Choroid plexus epithelial cell (primary cell): Measurements from ENCODE around the gene RNU6-9.
"Not testable (repeated sequence)": the region's sequence is repeated elsewhere in the genome, so short reads cannot be mapped to it uniquely, and the experiment has no call there.

Experiments used
- DNase-seq: peaks from one replicate; pipeline ENCODE4 v3.0.0-alpha.2; 2010; ENCODE audit warnings: low read depth
- H3K4me3 ChIP-seq: 2 replicates; pipeline ENCODE4 v1.5.1; 2011; ENCODE audit warnings: low read depth, mild to moderate bottlenecking, control low read depth, low read length, moderate library complexity
- TF ChIP-seq, protein P1 (sequence below): conservative IDR thresholded peaks from 2 replicates; pipeline ENCODE4 v1.5.1; 2011; ENCODE audit warnings: low read depth, mild to moderate bottlenecking, control low read depth, inconsistent platforms, low read length, moderate library complexity

The RNU6-9 gene

DNA sequence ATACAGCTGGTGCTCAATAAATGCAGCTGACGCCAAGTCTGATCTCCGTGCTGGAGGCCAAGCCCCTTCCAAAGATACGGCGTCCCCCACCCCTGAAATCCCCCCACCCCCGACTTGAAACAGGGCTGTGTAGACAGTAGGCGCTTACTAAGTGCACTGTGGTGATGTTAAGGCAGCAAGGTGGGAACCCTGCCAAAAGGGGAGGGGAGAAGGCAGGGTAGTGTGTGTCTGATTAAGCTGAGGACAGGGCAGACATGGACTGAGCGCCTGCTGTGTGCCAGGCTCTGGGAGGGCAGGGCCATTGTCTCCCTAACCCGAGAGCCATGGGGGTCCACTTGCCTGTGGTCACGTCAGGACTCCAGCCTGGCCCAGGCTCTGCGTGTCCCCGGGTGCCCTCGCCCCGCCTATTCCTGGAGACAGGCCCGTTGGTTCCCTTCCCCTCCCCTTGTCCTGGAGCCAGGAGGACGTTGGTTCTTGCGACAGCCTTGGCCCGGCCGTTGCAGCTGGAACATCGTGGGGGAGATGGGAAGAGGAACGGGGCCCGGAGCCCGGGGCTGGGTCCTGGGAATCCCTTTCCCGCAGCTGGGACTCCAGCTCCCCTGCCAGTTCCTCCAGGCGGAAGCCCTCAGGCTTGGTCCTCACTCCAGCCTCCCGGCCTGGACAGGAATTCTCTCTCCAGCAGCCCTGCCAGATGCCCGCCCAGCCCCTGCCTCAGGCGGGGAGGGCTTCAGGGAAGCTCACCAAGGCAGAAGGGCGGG, 42.9 kb upstream of the RNU6-9 start:
- H3K4me3 ChIP-seq: peak overlapping the region; percentile 8
- DNase-seq: peak; percentile 90
- TF ChIP-seq, protein P1, sequence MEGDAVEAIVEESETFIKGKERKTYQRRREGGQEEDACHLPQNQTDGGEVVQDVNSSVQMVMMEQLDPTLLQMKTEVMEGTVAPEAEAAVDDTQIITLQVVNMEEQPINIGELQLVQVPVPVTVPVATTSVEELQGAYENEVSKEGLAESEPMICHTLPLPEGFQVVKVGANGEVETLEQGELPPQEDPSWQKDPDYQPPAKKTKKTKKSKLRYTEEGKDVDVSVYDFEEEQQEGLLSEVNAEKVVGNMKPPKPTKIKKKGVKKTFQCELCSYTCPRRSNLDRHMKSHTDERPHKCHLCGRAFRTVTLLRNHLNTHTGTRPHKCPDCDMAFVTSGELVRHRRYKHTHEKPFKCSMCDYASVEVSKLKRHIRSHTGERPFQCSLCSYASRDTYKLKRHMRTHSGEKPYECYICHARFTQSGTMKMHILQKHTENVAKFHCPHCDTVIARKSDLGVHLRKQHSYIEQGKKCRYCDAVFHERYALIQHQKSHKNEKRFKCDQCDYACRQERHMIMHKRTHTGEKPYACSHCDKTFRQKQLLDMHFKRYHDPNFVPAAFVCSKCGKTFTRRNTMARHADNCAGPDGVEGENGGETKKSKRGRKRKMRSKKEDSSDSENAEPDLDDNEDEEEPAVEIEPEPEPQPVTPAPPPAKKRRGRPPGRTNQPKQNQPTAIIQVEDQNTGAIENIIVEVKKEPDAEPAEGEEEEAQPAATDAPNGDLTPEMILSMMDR: no peak

DNA sequence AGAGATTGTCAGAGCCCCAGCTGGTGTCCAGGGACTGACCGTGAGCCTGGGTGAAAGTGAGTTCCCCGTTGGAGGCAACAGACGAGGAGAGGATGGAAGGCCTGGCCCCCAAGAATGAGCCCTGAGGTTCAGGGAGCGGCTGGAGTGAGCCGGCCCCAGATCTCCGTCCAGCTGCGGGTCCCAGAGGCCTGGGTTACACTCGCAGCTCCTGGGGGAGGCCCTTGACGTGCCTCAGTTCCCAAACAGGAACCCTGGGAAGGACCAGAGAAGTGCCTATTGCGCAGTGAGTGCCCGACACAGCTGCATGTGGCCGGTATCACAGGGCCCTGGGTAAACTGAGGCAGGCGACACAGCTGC, 42.3 kb upstream of the RNU6-9 start:
- TF ChIP-seq, protein P1: no peak
- no peak overlapping the region for H3K4me3 ChIP-seq
- no peak for DNase-seq

DNA sequence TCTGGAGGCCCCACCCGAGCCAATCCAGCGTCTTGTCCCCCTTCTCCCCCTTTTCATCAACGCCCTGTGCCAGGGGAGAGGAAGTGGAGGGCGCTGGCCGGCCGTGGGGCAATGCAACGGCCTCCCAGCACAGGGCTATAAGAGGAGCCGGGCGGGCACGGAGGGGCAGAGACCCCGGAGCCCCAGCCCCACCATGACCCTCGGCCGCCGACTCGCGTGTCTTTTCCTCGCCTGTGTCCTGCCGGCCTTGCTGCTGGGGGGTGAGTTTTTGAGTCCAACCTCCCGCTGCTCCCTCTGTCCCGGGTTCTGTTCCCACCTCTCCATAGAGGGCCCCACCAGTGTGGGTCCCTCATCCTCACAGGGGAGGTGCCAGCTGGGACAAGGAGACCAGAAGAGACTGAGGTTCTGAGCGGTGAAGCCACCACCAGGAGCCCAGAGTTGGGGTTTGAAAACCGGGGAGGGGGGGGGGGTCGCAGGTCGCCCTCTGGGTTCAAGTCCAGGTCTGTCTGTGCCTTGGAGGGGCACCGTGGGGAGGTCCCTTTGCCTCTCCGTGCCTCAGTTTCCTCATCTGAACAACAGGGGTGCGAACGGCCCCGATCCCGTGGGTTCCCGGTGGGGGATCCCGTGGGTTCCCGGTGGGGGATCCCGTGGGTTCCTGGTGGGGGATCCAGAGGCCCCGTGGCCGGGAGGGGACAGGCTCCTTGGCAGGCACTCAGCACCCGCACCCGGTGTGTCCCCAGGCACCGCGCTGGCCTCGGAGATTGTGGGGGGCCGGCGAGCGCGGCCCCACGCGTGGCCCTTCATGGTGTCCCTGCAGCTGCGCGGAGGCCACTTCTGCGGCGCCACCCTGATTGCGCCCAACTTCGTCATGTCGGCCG, 40.9 kb upstream of the RNU6-9 start, which contains the start of gene ELANE:
TSS of gene ELANE (plus strand) at position 168 of the 878 bp plus-strand sequence. CDS start at position 194, 26 bp downstream.
- DNase-seq: no peak
- TF ChIP-seq, protein P1: no peak
- H3K4me3 ChIP-seq: no peak within 1 kb of the TSS

DNA sequence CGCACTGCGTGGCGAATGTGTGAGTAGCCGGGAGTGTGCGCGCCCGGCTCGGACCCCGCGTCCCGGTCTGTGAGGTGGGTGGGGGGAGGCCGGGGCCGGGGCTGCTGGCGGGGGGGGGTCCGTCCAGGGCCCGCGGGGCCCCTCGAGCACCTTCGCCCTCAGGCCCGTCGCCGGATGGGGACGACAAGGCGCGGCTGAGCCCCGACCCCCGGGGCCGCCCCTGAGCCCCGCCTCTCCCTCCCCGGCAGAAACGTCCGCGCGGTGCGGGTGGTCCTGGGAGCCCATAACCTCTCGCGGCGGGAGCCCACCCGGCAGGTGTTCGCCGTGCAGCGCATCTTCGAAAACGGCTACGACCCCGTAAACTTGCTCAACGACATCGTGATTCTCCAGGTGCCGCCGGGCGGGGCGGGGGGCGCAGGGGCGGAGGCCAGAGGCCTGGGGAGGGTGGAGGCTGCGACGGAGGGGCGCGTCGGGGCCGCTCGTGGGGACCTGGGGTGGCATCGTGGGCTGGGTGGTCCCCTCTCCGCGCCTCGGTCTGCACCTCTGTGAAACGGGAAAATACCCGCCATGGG, 40.2 kb upstream of the RNU6-9 start:
- H3K4me3 ChIP-seq: no peak overlapping the region
- DNase-seq: no peak
- TF ChIP-seq, protein P1: no peak

DNA sequence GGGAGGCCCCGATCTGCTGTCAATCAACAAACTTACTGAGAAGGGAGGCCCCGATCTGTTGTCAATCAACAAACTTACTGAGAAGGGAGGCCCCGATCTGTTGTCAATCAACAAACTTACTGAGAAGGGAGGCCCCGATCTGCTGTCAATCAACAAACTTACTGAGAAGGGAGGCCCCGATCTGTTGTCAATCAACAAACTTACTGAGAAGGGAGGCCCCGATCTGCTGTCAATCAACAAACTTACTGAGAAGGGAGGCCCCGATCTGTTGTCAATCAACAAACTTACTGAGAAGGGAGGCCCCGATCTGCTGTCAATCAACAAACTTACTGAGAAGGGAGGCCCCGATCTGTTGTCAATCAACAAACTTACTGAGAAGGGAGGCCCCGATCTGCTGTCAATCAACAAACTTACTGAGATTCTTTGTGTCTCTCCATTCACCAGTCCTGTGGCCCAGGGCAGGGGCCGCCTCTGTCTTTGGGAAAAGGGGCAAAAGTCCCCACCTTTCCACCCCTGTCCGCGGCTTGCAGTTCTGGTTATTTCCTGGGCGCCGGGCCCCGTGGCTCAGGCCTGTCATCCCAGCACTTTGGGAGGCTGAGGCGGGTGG, 39.6 kb upstream of the RNU6-9 start:
- not testable (repeated sequence) for H3K4me3 ChIP-seq, DNase-seq

DNA sequence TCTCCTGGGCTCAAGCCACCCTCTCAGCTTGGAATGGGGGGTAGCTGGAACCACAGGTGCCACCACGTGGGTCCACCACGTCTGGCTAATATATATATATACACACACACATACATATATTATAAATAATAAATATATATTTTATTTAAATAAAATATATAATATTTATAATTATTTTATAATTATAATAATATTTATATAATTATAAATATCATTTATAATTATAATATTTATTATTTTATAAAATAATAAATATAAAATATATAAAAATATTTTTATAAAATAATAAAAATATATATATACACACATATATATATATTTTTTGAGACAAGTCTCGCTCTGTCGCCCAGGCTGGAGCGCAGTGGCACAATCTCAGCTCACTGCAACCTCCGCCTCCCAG, 38.7 kb upstream of the RNU6-9 start:
- no peak for DNase-seq
- TF ChIP-seq, protein P1: no peak
- H3K4me3 ChIP-seq: no peak overlapping the region

DNA sequence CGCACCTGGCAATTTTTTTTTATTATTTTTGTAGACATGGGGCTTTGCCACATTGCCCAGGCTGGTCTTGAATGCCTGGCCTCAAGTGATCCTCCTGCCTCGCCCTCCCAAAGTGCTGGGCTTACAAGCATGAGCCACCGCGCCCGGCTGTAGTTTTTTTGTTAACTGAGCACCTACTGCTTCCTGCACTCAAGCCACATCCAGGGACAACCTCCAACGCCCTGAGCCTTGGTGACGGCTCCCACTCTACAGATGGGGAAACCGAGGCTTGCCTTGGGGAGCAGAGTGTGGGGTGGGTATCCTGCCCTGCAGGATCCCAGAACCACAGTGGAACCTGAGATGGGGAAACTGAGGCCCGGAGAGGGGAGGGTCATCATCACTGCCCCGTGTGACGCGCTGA, 38.1 kb upstream of the RNU6-9 start:
- no peak for DNase-seq
- TF ChIP-seq, protein P1: no peak
- H3K4me3 ChIP-seq: no peak overlapping the region
